Keratinocyte (primary cell): ENCODE data around the gene ZNF148. TPM values are rescaled to one million over a fixed set of nuclear protein-coding genes. Genes with fewer than 3 reads are reported as not detected.
A peak's percentile ranks its signal among the peaks of the same experiment; 100 is the strongest.

Experiments used
- DNase-seq: peaks from one replicate; pipeline ENCODE4 v3.0.0-alpha.2; 2011; ENCODE audit warnings: low read depth, missing footprints, low spot score
- FAIRE-seq: peaks from 2 replicates; lab custom pipeline; 2011; peaks lifted over from hg19 to GRCh38; lab: Jason Lieb, UNC
- H2AFZ ChIP-seq: 2 replicates; pipeline ENCODE4 v1.6.0; 2012; ENCODE audit warnings: low read length, control low read depth, inconsistent platforms; ENCODE audit not compliant: control insufficient read depth
- H3K27ac ChIP-seq: 2 replicates; pipeline ENCODE4 v1.5.1; 2011; ENCODE audit warnings: low read length; ENCODE audit not compliant: control insufficient read depth, insufficient read depth
- H3K27me3 ChIP-seq: 3 replicates; pipeline ENCODE4 v1.6.0; 2011; ENCODE audit warnings: low read length; ENCODE audit not compliant: control insufficient read depth, insufficient read depth; ENCODE audit errors: extremely low read depth
- H3K36me3 ChIP-seq, 2 experiments: 2 replicates in 1 of 2; 3 replicates in 1 of 2; pipeline ENCODE4 v1.5.1; 2011; ENCODE audit warnings: low read length in 2 of 2, mild to moderate bottlenecking in 1 of 2; ENCODE audit not compliant: control insufficient read depth in 2 of 2, insufficient read depth in 2 of 2; ENCODE audit errors: extremely low read depth in 1 of 2
- H3K4me1 ChIP-seq: 3 replicates; pipeline ENCODE4 v1.5.1; 2011; ENCODE audit warnings: low read length; ENCODE audit not compliant: control insufficient read depth, insufficient read depth; ENCODE audit errors: extremely low read depth
- H3K4me2 ChIP-seq: 3 replicates; pipeline ENCODE4 v1.6.0; 2011; ENCODE audit warnings: low read depth, low read length; ENCODE audit not compliant: control insufficient read depth, insufficient read depth; ENCODE audit errors: extremely low read depth
- H3K4me3 ChIP-seq, 3 experiments: fragments of 200-600 bp in 1 of 3; sonication (generic) in 1 of 3; 2 replicates in 2 of 3; 3 replicates in 1 of 3; pipeline ENCODE4 v1.5.1; 2011 to 2016; ENCODE audit warnings: low read length in 3 of 3, mild to moderate bottlenecking in 3 of 3, control low read depth in 2 of 3, inconsistent platforms in 1 of 3, low read depth in 1 of 3, mixed read lengths in 1 of 3, mixed run types in 1 of 3, moderate library complexity in 1 of 3; ENCODE audit not compliant: control insufficient read depth in 2 of 3, insufficient read depth in 2 of 3; ENCODE audit errors: extremely low read depth in 1 of 3
- H3K79me2 ChIP-seq: 2 replicates; pipeline ENCODE4 v1.6.0; 2012; ENCODE audit warnings: low read length; ENCODE audit not compliant: control insufficient read depth, insufficient read depth
- H3K9ac ChIP-seq: 3 replicates; pipeline ENCODE4 v1.6.0; 2011; ENCODE audit warnings: low read length; ENCODE audit not compliant: control insufficient read depth, insufficient read depth; ENCODE audit errors: extremely low read depth
- H3K9me1 ChIP-seq: 3 replicates; pipeline ENCODE4 v1.6.0; 2011; ENCODE audit warnings: low read length; ENCODE audit not compliant: control insufficient read depth, insufficient read depth; ENCODE audit errors: extremely low read depth
- H3K9me3 ChIP-seq: 2 replicates; pipeline ENCODE4 v1.5.1; 2012; ENCODE audit warnings: low read depth, low read length; ENCODE audit not compliant: control insufficient read depth
- H4K20me1 ChIP-seq: 3 replicates; pipeline ENCODE4 v1.6.0; 2011; ENCODE audit warnings: low read length; ENCODE audit not compliant: control insufficient read depth, insufficient read depth; ENCODE audit errors: extremely low read depth
- CTCF ChIP-seq, 3 experiments: IDR thresholded peaks in 1 of 3; conservative IDR thresholded peaks in 1 of 3; optimal IDR thresholded peaks in 1 of 3; 2 replicates in 2 of 3; 3 replicates in 1 of 3; pipeline versions ENCODE3 to v1.5.1; 2011; ENCODE audit warnings: low read length in 3 of 3, mild to moderate bottlenecking in 3 of 3, moderate library complexity in 2 of 3, control low read depth in 1 of 3, inconsistent platforms in 1 of 3; ENCODE audit not compliant: insufficient read depth in 2 of 3; ENCODE audit errors: extremely low read depth in 1 of 3
- EZH2 ChIP-seq: IDR thresholded peaks from one replicate; pipeline ENCODE4 v1.6.1; 2012; ENCODE audit warnings: inconsistent platforms, mild to moderate bottlenecking, low read length, moderate library complexity
- dilution Hi-C: fragments of 300-500 bp; cut with MboI; formaldehyde crosslinking; loops from one replicate; pipeline ENCODE4 v1.7.0; 2020; ENCODE audit warnings: low sequenced_read_pairs; ENCODE audit not compliant: extremely low pct_ligation_motif_present
- polyA plus RNA-seq, 5 experiments: library from polyadenylated mRNA; depleted of rRNA in 3 of 5; stranded (reverse) in 3 of 5; stranded (forward) in 1 of 5; unstranded in 1 of 5; fragments of >200 nt; gene quantifications; 1 replicate in 1 of 5; 2 replicates in 3 of 5; 3 replicates in 1 of 5; pipeline versions ENCODE4 v1.2.1 to v1.2.3, GENCODE V29; 2011 to 2012; ENCODE audit warnings: missing spikeins in 2 of 5, low read depth in 1 of 5, low replicate concordance in 1 of 5

ZNF148 gene
- polyA plus RNA-seq, 1 donor (not counting 4 experiments of a cell fraction or from before 2014, with no cell fraction given) = 21.4 TPM

- FAIRE-seq = peak; percentile 9
- Histone ChIP-seq H4K20me1 (no peaks in the 10 kb centered on the region), H3K9me1 (no peaks in the 10 kb centered on the region), H3K9me3 (no peaks in the 10 kb centered on the region), H3K27me3 (no peaks in the 10 kb centered on the region), H3K9ac (no peak overlapping the region), H3K4me1 (no peaks in the 10 kb centered on the region), H2AFZ (no peak overlapping the region), H3K36me3 (peaks cover 14 to 22% of the 10 kb centered on the region in 2 experiments), H3K4me3 (no peak overlapping the region), H3K27ac (no peak overlapping the region), H3K4me2 (no peak overlapping the region), H3K79me2 (no peaks in the 10 kb centered on the region)
- TF ChIP-seq CTCF (optimal IDR thresholded peaks at IDR 0.05 in 1 of 3, IDR thresholded peaks at IDR 0.05 in 1 of 3, conservative IDR thresholded peaks at IDR 0.05 in 1 of 3; ENCODE audit: extremely low read depth in 1 of 3, insufficient read depth in 2 of 3, low read length in 3 of 3) (no peak), EZH2 (no peak)
- DNase-seq = no peak
- dilution Hi-C loops = no loop called here
Observed at GRCh38 chr3:125187599-125187910, 187.6 kb downstream of the ZNF148 start.

- Histone ChIP-seq H3K27me3 (no peaks in the 10 kb centered on the region), H2AFZ (no peak overlapping the region), H4K20me1 (no peaks in the 10 kb centered on the region), H3K79me2 (no peaks in the 10 kb centered on the region), H3K9ac (no peak overlapping the region), H3K4me2 (no peak overlapping the region), H3K9me3 (no peaks in the 10 kb centered on the region), H3K36me3 (peaks cover 14 to 22% of the 10 kb centered on the region in 2 experiments), H3K4me1 (no peaks in the 10 kb centered on the region), H3K4me3 (no peak overlapping the region), H3K9me1 (no peaks in the 10 kb centered on the region), H3K27ac (no peak overlapping the region)
- FAIRE-seq = no peak
- TF ChIP-seq EZH2 (no peak), CTCF (optimal IDR thresholded peaks at IDR 0.05 in 1 of 3, IDR thresholded peaks at IDR 0.05 in 1 of 3, conservative IDR thresholded peaks at IDR 0.05 in 1 of 3; ENCODE audit: extremely low read depth in 1 of 3, insufficient read depth in 2 of 3, low read length in 3 of 3) (no peak)
- dilution Hi-C loops = no loop called here
- DNase-seq = no peak
Observed at GRCh38 chr3:125186800-125187598, 188.1 kb downstream of the ZNF148 start.
